Effector memory CD8-positive, alpha-beta T cell (primary cell): ENCODE results near the gene DPP6.
"Not testable (repeated sequence)": the region's sequence is repeated elsewhere in the genome, so short reads cannot be mapped to it uniquely, and the experiment has no call there.

Experiments
- ATAC-seq: fragments of 150-1000 bp; cut with Tn5 transposase; replicated peaks from 2 replicates; pipeline ENCODE4 v1.10.0; 2021; ENCODE audit warnings: mild to moderate bottlenecking, moderate library complexity
- DNase-seq, 3 experiments: peaks; one replicate each; pipeline ENCODE4 v3.0.0; 2021
- H3K27ac Mint-ChIP-seq, 2 donors: one replicate each; pipeline ENCODE4 v1.8.0; 2022; ENCODE audit warnings: mild to moderate bottlenecking in 2 of 2, mixed read lengths in 2 of 2, moderate library complexity in 2 of 2
- H3K27me3 Mint-ChIP-seq, 2 donors: one replicate each; pipeline ENCODE4 v1.8.0; 2022; ENCODE audit warnings: mixed read lengths in 2 of 2
- H3K36me3 Mint-ChIP-seq: one replicate; pipeline ENCODE4 v1.8.0; 2022; ENCODE audit warnings: mild to moderate bottlenecking, moderate library complexity, mixed read lengths; ENCODE audit not compliant: insufficient read depth
- H3K4me1 Mint-ChIP-seq, 2 donors: one replicate each; pipeline ENCODE4 v1.8.0; 2022; ENCODE audit warnings: low read depth in 2 of 2, mixed read lengths in 2 of 2
- H3K4me3 Mint-ChIP-seq, 2 donors: one replicate each; pipeline ENCODE4 v1.8.0; 2022; ENCODE audit warnings: mild to moderate bottlenecking in 2 of 2, mixed read lengths in 2 of 2, moderate library complexity in 2 of 2
- H3K9me3 Mint-ChIP-seq, 2 donors: one replicate each; pipeline ENCODE4 v1.8.0; 2022; ENCODE audit warnings: mixed read lengths in 2 of 2

DPP6 gene

DNA sequence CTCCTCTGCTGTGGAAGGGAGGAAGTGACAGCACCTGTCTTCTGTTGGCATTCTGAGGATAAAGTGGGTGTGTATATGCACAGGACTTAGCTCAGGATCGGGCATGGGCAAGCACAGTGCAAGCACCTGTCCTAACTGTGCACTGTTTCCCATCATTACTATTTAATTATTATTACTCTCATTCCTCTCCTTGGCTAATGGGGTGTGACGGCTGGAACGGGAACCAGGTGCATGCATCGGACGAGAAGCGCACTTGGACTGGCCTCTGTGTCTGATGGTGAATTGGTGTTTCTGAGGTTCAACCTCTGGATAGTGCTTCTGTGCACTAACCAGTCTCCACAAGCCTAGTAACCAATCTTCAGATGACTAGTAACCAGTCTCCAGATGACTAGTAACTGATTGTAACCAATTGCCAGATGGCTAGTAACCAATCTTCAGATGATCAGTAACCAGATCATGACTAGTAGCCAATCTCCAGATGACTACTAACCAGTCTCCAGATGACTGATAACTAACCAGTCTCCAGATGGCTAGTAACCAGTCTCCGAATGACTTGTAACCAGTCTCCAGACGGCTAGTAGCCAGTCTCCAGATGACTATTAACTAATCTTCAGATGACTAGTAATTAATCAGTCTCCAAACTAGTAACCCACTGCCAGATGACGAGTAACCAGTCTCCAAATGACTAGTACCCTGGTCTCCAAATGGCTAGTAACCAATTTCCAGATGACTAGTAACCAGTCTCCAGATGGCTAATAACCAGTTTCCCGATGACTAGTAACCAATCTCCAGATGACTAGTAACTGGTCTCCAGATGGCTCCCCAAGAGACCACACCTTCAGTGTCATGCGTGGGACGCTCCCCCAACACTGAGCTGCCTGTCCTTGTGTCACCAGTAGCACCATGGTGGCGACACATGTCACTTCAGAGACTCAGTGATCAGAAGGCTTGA lies 864.9 kb downstream of the DPP6 start:
- H3K4me3 Mint-ChIP-seq, result no peak overlapping the region

GRCh38 chr7:154917808-154918160 lies 865.6 kb downstream of the DPP6 start:
- H3K27ac Mint-ChIP-seq, result no peak overlapping the region
- ATAC-seq (no peak), DNase-seq (no peak)
- peaks cover 11 to 50% of the 10 kb centered on the region in 2 donors for H3K27me3 Mint-ChIP-seq
- no peaks in the 10 kb centered on the region for H3K9me3 Mint-ChIP-seq
- no peaks in the 10 kb centered on the region for H3K36me3 Mint-ChIP-seq
- no peak overlapping the region for H3K4me3 Mint-ChIP-seq
- peaks cover 4% of the 10 kb centered on the region in 2 donors for H3K4me1 Mint-ChIP-seq

More for the DNA sequence above, 864.9 kb downstream of the DPP6 start:
- peaks cover 4% of the 10 kb centered on the region in 2 donors for H3K4me1 Mint-ChIP-seq
- no peak for DNase-seq
- H3K27me3 Mint-ChIP-seq, result peaks cover 11 to 50% of the 10 kb centered on the region in 2 donors
- no peaks in the 10 kb centered on the region for H3K36me3 Mint-ChIP-seq
- H3K27ac Mint-ChIP-seq, result no peak overlapping the region
- ATAC-seq, result no peak
- no peaks in the 10 kb centered on the region for H3K9me3 Mint-ChIP-seq

- ATAC-seq (no peak), DNase-seq (no peak)
- Mint-ChIP-seq H3K27me3 (peaks cover 11 to 50% of the 10 kb centered on the region in 2 donors), H3K36me3 (no peaks in the 10 kb centered on the region), H3K4me1 (peaks cover 4% of the 10 kb centered on the region in 2 donors), H3K9me3 (no peaks in the 10 kb centered on the region), H3K27ac (no peak overlapping the region), H3K4me3 (no peak overlapping the region)
Observed at GRCh38 chr7:154918266-154918665, 866.1 kb downstream of the DPP6 start.

GRCh38 chr7:154918741-154919140 lies 866.5 kb downstream of the DPP6 start:
- ATAC-seq, result no peak
- Mint-ChIP-seq H3K36me3 (no peaks in the 10 kb centered on the region), H3K9me3 (no peaks in the 10 kb centered on the region), H3K27ac (no peak overlapping the region), H3K27me3 (peaks cover 10 to 46% of the 10 kb centered on the region in 2 donors), H3K4me1 (peaks cover 3% of the 10 kb centered on the region in 2 donors), H3K4me3 (no peak overlapping the region)
- no peak for DNase-seq

DNA sequence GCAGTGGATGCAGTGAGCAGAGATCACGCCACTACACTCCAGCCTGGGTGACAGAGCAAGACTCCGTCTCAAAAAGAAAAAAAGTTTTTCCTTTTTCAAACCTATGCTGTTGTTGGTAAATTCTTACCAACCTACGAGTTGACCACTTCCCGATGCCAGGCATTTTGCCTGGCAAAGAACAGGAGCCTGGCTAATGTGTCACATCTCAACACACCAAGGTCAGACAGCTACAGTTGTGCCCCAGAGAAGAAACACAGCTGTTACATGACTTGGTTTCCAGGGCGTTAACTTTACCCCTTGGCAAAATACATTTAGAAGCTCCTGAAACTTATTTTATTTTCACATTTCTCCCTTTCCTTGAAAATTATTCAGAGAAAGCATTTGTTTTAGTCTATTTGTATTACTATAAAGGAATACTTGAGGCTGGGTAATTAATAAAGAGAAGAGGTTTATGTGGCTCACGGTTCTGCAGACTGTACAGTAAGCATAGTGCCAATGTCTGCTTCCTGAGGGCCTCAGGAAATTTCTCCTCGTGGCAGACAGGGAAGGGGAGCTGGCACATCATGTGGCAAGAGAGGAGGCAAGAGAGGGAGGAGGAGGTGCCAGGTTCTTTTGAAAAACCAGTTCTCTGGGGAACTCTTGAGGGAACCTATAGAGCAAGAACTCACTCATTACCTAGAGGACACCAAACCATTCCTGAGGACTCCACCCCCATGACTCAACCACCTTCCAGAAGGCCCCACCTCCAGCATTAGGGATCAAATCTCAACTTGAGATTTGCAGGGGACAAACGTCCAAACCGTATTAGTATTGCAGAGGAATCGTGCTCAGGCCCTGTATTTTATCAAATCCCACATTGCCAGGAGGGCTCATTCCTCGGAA lies 867.4 kb downstream of the DPP6 start:
- ATAC-seq, result no peak
- H3K4me1 Mint-ChIP-seq, result no peaks in the 10 kb centered on the region
- DNase-seq, result no peak
- H3K9me3 Mint-ChIP-seq, result no peaks in the 10 kb centered on the region
- no peak overlapping the region for H3K27ac Mint-ChIP-seq
- no peak overlapping the region for H3K4me3 Mint-ChIP-seq
- H3K27me3 Mint-ChIP-seq, result peaks cover 6 to 37% of the 10 kb centered on the region in 2 donors
- H3K36me3 Mint-ChIP-seq, result no peaks in the 10 kb centered on the region

DNA sequence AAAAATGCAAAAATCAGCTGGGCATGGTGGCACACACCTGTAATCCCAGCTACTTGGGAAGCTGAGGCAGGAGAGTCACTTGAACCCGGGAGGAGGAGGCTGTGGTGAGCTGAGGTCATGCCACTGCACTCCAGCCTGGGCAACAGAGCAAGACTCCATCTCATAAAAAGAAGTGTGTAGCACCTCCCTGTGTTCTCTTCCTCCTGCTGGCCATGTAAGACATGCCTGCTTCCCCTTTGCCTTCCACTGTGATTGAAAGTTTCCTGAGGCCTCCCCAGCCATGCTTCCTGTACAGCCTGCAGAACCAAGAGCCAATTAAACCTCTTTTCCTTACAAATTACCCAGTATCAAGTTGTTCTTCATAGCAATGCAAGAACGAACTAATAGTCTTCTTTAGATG lies 870.3 kb downstream of the DPP6 start:
- not testable (repeated sequence) for H3K4me3 Mint-ChIP-seq, H3K9me3 Mint-ChIP-seq, H3K4me1 Mint-ChIP-seq, H3K27me3 Mint-ChIP-seq, H3K27ac Mint-ChIP-seq, DNase-seq, ATAC-seq, H3K36me3 Mint-ChIP-seq

GRCh38 chr7:154927624-154928125 lies 875.5 kb downstream of the DPP6 start:
- DNase-seq, result peak; percentile 70 to 78 (median 78)
- H3K4me1 Mint-ChIP-seq, result peaks cover 14 to 39% of the 10 kb centered on the region in 2 donors
- peak; percentile 68 for ATAC-seq
- H3K27ac Mint-ChIP-seq, result peak overlapping the region; percentile 98 to 100
- no peaks in the 10 kb centered on the region for H3K9me3 Mint-ChIP-seq
- no peaks in the 10 kb centered on the region for H3K27me3 Mint-ChIP-seq
- H3K4me3 Mint-ChIP-seq, result peak overlapping the region; percentile 96 to 98
- peaks cover 5% of the 10 kb centered on the region for H3K36me3 Mint-ChIP-seq

DNA sequence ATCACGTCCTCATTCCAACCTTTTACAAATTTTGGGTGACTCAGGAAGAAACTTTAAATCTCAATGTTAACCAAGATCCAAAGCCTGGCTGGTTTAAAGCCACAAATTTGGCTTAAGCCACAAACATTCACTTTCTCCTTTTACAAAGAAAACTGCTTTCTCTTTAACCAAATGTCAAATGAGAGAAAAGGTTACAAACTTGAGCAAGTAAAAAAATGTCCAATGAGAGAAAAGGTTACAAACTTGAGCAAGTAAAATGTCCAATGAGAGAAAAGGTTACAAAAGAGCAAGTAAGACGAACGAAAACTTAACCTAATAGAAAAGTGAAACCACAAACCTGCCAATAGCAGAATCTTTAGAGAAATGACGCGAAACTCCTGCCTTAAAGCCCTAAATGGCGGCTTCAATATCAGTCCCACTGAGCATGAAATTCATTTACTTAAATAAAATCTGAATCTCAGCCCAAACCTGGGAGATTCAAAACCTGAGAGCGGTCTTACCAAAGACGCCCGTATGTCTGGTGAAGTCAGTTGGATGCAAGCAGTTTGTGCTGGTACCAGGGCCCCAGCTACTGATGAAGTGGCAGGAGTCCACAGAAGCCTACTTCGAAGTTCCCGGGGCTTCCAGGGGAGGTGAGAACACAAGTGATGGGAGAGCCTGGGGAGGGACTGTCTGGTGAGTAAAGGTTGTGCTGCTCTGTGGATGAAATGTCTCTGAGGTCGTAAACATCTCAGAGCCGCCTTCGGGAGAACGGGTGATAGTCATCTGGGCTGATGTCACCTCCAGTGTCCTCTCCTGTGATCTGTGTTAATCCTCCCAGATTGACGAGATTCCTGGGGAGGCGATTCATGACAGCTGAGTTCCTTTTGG lies 876.2 kb downstream of the DPP6 start:
- Mint-ChIP-seq H3K27me3 (no peaks in the 10 kb centered on the region), H3K4me1 (peaks cover 14 to 39% of the 10 kb centered on the region in 2 donors), H3K9me3 (no peaks in the 10 kb centered on the region), H3K36me3 (peaks cover 5% of the 10 kb centered on the region), H3K27ac (peak overlapping the region; percentile 98 to 100), H3K4me3 (peak overlapping the region; percentile 96 to 98)
- DNase-seq (peak; percentile 45 to 48 (median 46)), ATAC-seq (peak; percentile 79)

DNA sequence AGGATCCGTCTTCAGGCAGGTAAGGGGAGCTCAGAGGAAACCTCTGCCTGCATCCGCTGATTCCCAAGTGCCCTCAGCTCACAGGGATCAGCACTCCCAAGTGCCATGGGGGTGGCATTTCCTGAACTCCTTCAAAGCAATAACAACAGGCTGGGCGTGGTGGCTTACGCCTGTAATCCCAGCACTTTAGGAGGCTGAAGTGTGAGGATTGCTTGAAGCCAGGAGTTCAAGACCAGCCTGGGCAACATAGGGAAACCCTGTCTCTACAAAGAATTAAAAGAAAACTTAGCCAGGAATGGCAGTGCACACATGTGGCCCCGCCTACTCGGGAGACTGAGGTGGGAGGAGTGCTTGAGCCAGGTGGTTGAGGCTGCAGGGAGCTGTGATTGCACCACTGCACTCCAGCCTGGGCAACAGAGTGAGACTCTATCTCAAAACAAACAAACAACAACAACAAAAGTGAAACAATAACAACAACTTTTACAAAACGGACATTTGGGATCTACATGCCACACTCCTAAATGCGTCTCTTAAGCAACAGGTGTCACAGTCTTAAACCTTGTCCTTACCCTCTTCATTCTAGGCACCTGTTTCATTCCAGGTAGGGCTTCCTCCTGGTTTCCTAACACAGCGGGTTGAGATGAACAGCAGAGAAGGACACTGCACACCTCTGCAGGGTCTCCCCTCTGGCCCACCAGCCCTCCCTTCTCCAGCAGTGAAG lies 877.0 kb downstream of the DPP6 start:
- Mint-ChIP-seq H3K36me3 (peaks cover 5% of the 10 kb centered on the region), H3K9me3 (no peaks in the 10 kb centered on the region), H3K27ac (peak overlapping the region; percentile 98 to 100), H3K27me3 (no peaks in the 10 kb centered on the region), H3K4me3 (peak overlapping the region; percentile 96 to 98), H3K4me1 (peaks cover 14 to 39% of the 10 kb centered on the region in 2 donors)
- DNase-seq, result no peak
- no peak for ATAC-seq

- DNase-seq (no peak), ATAC-seq (no peak)
- Mint-ChIP-seq H3K4me1 (peaks cover 14 to 44% of the 10 kb centered on the region in 2 donors), H3K27ac (peak overlapping the region in 1 of 2 donors; percentile 38), H3K36me3 (peaks cover 5% of the 10 kb centered on the region), H3K9me3 (no peaks in the 10 kb centered on the region), H3K4me3 (no peak overlapping the region), H3K27me3 (no peaks in the 10 kb centered on the region)
Observed at GRCh38 chr7:154931906-154932305, 879.7 kb downstream of the DPP6 start.

DNA sequence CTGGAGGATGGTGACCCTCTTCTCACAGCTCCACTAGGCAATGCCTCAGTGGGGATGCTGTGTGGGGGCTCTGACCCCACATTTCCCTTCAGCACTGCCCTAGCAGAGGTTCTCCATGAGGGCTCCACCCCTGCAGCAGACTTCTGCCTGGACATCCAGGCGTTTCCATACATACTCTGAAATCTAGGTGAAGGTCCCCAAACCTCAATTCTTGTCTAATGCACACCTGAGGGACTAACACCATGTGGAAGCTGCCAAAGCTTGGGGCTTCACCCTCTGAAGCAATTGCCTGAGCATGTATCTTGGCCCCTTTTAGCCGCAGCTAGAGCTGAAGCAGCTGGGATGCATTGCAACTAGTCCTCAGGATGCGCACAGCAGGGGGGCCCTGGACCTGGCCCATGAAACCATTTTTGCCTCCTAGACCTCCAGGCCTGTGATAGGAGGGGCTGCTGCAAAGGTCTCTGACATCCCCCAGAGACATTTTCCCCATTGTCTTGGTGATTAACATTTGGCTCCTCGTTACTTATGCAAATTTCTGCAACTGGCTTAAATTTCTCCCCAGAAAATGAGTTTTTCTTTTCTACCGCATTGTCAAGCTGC lies 882.3 kb downstream of the DPP6 start:
- not testable (repeated sequence) for H3K27ac Mint-ChIP-seq, DNase-seq, H3K9me3 Mint-ChIP-seq, ATAC-seq, H3K36me3 Mint-ChIP-seq, H3K27me3 Mint-ChIP-seq, H3K4me3 Mint-ChIP-seq
- H3K4me1 Mint-ChIP-seq, result peaks cover 7 to 26% of the 10 kb centered on the region in 2 donors

DNA sequence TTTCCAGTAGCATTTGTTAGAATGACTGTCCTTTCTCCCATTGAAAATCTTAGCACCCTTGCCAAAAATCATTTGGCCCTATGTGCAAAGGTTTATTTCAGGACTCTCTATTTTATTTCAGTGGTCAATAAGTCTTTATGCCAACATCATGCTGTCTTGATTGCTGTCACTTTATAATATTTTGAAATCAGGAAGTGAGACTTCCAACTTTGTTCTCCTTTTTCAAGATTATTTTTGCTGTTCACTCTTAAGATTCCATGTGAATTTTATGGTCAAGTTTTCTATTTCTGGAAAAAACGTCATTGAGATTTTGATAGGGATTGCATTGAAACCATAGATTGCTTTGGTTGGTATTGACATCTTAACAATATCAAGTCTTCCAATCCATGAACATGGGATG lies 885.6 kb downstream of the DPP6 start:
- H3K9me3 Mint-ChIP-seq, result no peaks in the 10 kb centered on the region
- peaks cover 3% of the 10 kb centered on the region for H3K36me3 Mint-ChIP-seq
- no peak overlapping the region for H3K4me3 Mint-ChIP-seq
- peaks cover 3 to 11% of the 10 kb centered on the region in 2 donors for H3K4me1 Mint-ChIP-seq
- H3K27ac Mint-ChIP-seq, result no peak overlapping the region
- H3K27me3 Mint-ChIP-seq, result no peaks in the 10 kb centered on the region
- DNase-seq (no peak), ATAC-seq (no peak)
